RWPE2 (cell line): ENCODE measurements around the gene PRKCE.
A peak's percentile ranks its signal among the peaks of the same experiment; 100 is the strongest.

ENCODE experiments used
- ATAC-seq: fragments of 200-7000 bp; cut with Tn5 transposase; 3 replicates; pipeline ENCODE4 v1.9.1; 2021; ENCODE audit warnings: low read depth
- DNase-seq: peaks from one replicate; pipeline ENCODE4 v3.0.0-alpha.2; 2020; ENCODE audit warnings: low spot score
- H3K27ac ChIP-seq: fragments of 450-650 bp; 2 replicates; pipeline ENCODE4 v1.5.1; 2017; ENCODE audit warnings: mild to moderate bottlenecking; ENCODE audit not compliant: poor library complexity, severe bottlenecking
- H3K27me3 ChIP-seq: fragments of 250-450 bp; sonication (Bioruptor Pico); 2 replicates; pipeline ENCODE4 v1.5.1; 2021; ENCODE audit warnings: mild to moderate bottlenecking, moderate library complexity; ENCODE audit not compliant: insufficient read depth, poor library complexity, severe bottlenecking
- H3K36me3 ChIP-seq: fragments of 250-450 bp; sonication (Bioruptor Pico); 2 replicates; pipeline ENCODE4 v1.5.1; 2020; ENCODE audit warnings: low read depth, mild to moderate bottlenecking, moderate library complexity
- H3K4me1 ChIP-seq: fragments of 250-450 bp; sonication (Bioruptor Pico); 2 replicates; pipeline ENCODE4 v1.5.1; 2021; ENCODE audit warnings: mild to moderate bottlenecking, moderate library complexity; ENCODE audit not compliant: insufficient read depth, poor library complexity, severe bottlenecking
- H3K4me3 ChIP-seq: fragments of 250-450 bp; sonication (Bioruptor Pico); 2 replicates; pipeline ENCODE4 v1.5.1; 2021; ENCODE audit warnings: mild to moderate bottlenecking, moderate library complexity; ENCODE audit not compliant: severe bottlenecking
- H3K9me3 ChIP-seq: fragments of 250-450 bp; sonication (Bioruptor Pico); 2 replicates; pipeline ENCODE4 v1.5.1; 2021; ENCODE audit warnings: mild to moderate bottlenecking, moderate library complexity; ENCODE audit not compliant: severe bottlenecking
- TF ChIP-seq, protein P1 (sequence below): fragments of 450-650 bp; IDR thresholded peaks from one replicate; pipeline ENCODE4 v1.5.1; 2017; ENCODE audit warnings: mild to moderate bottlenecking, moderate library complexity; ENCODE audit not compliant: poor library complexity, severe bottlenecking

The PRKCE gene

DNA sequence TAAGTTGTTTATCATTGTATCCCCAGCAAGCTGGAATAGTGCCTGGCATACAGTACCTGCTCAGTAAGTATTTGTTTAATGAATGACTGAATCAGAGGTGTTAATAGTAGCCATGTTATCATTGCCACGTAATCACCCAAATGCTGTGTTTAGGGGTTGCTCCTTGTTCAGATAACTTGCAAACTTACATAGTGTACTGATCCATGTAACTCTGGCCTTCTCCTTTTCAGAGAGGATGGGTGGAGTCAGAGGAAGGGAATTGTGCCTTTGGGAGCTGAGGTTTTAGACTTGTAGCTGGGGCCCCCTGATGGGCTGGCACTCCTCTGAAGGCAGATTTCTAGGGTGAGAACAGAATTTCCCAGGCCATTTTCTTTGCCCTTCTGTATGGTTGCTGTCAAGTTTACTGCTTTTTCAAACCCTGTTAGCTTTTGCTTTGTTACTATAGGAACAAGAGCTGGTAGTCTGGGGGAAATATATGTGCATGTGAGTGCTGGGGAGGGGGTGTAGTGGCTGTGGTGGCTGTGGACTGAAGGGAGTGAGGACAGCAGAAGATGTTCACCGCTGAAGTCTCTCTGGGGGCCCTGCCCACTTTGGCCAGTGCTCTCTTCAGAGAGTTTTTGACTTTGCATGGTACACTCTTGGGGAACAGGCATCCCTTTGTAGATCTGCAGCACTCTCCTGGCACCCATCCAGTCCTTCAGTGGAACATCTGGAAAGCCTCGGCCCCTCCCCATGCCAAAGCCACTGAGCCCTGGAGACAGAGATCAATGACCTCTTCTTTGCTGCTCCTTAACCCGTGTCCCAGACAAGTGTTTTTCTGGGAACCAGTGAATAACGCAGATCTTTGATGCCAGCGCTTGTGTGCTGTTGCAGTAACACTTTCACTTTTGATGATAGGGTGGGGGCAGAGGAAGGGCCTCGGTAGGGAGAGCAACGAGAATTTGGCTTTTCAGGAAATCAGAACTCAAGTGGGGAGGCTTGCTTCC, 209.0 kb downstream of the PRKCE start:
- TF ChIP-seq, protein P1, sequence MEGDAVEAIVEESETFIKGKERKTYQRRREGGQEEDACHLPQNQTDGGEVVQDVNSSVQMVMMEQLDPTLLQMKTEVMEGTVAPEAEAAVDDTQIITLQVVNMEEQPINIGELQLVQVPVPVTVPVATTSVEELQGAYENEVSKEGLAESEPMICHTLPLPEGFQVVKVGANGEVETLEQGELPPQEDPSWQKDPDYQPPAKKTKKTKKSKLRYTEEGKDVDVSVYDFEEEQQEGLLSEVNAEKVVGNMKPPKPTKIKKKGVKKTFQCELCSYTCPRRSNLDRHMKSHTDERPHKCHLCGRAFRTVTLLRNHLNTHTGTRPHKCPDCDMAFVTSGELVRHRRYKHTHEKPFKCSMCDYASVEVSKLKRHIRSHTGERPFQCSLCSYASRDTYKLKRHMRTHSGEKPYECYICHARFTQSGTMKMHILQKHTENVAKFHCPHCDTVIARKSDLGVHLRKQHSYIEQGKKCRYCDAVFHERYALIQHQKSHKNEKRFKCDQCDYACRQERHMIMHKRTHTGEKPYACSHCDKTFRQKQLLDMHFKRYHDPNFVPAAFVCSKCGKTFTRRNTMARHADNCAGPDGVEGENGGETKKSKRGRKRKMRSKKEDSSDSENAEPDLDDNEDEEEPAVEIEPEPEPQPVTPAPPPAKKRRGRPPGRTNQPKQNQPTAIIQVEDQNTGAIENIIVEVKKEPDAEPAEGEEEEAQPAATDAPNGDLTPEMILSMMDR: no peak
- H3K4me3 ChIP-seq: no peak overlapping the region
- ATAC-seq: peak; percentile 29; the same call in 1 of the 3 replicates
- H3K27me3 ChIP-seq: no peaks in the 10 kb centered on the region
- no peaks in the 10 kb centered on the region for H3K36me3 ChIP-seq
- H3K9me3 ChIP-seq: no peaks in the 10 kb centered on the region
- no peak overlapping the region for H3K27ac ChIP-seq
- no peak for DNase-seq
- H3K4me1 ChIP-seq: no peaks in the 10 kb centered on the region

DNA sequence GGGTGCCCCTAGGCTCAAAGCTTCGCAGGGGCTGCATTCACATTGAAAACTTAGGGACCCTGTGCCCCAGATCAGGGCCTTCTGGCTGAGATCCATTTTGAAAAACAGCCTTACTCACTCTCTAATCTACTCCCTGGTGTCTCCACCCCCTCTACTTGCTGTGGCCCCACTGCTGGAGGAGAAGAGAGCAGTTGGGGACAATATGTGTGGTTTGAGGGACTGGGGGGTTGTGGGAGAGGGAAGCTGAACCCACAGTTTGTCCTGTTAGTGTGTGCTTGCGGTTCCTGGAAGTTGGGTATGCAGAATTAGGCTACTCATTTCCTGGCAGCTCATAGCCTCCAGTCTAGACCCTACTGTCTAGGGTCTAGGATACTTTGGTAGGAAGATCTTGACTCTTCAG, 211.4 kb downstream of the PRKCE start:
- ATAC-seq (no peak), DNase-seq (no peak)
- H3K36me3 ChIP-seq: no peaks in the 10 kb centered on the region
- no peaks in the 10 kb centered on the region for H3K9me3 ChIP-seq
- H3K4me3 ChIP-seq: no peak overlapping the region
- no peak overlapping the region for H3K27ac ChIP-seq
- H3K4me1 ChIP-seq: no peaks in the 10 kb centered on the region
- H3K27me3 ChIP-seq: no peaks in the 10 kb centered on the region
- TF ChIP-seq, protein P1: no peak

DNA sequence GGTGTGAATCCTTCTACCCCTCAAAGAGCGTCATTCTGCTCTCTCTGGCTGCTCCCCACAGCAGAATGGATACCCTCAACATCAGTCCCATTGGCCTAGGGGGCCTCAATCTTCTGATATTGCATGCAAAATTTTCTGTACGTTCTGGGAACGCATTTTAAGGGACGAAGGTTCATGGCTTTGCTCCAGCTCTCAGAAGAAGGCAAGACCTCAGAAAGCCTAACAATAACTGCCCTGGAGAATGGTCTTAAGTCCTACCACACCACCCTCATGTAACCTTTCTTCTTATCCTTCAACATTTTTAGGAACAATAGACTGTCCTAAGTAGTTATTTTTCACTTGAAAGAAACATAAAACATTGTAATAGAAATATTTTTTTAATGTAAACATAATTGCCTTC, 212.6 kb downstream of the PRKCE start:
- Histone ChIP-seq H3K9me3 (no peaks in the 10 kb centered on the region), H3K27me3 (no peaks in the 10 kb centered on the region), H3K36me3 (no peaks in the 10 kb centered on the region), H3K4me3 (no peak overlapping the region), H3K27ac (no peak overlapping the region), H3K4me1 (no peaks in the 10 kb centered on the region)
- no peak for ATAC-seq
- DNase-seq: no peak
- TF ChIP-seq, protein P1: no peak

DNA sequence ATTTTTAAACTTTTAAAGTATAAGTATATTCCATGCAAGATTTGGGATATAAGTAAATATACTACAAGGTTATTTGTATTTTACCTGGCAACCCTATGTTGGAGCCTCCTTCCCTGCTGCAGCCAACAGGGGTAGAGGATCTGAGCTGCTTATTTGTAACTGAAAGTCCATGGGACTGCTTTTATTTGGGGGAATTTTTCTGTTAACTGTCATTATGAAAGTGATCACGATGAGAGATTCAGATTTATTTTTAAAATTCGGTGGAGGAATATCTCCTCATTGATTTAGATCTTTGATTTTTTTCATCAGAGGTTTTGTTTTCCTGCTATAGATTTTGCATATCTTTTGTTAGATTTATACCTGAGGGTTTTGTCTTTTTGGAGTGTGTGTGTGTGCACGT, 215.9 kb downstream of the PRKCE start:
- no peak for DNase-seq
- H3K9me3 ChIP-seq: no peaks in the 10 kb centered on the region
- no peak overlapping the region for H3K27ac ChIP-seq
- no peaks in the 10 kb centered on the region for H3K27me3 ChIP-seq
- H3K4me3 ChIP-seq: no peak overlapping the region
- H3K4me1 ChIP-seq: no peaks in the 10 kb centered on the region
- TF ChIP-seq, protein P1: no peak
- H3K36me3 ChIP-seq: no peaks in the 10 kb centered on the region
- no peak for ATAC-seq

DNA sequence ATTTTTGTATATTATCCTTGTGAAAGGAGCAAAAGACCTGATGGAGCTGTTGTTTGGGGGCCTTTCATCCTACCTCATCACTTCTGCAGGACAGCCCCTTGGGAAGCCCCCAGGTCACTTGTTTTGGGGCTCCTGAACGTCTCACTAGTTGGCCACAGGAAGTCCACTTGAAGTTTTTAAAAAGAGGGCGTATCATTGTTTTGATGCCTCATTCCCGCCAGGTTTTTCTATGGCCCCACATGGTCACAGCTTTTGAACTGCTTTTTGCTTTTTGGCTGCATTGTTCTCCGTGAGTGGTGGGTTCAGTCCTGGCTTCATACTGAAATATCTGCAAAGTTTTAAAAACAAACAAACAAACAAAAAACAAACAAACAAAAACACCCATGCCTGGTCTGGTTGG, 216.3 kb downstream of the PRKCE start:
- H3K27ac ChIP-seq: no peak overlapping the region
- no peaks in the 10 kb centered on the region for H3K36me3 ChIP-seq
- H3K27me3 ChIP-seq: no peaks in the 10 kb centered on the region
- no peaks in the 10 kb centered on the region for H3K9me3 ChIP-seq
- DNase-seq (no peak), ATAC-seq (no peak)
- H3K4me3 ChIP-seq: no peak overlapping the region
- no peaks in the 10 kb centered on the region for H3K4me1 ChIP-seq
- TF ChIP-seq, protein P1: no peak
